ENCODE measurements around the gene COL5A1. TPM values are rescaled to one million over a fixed set of nuclear protein-coding genes. Genes with fewer than 3 reads are reported as not detected.

COL5A1 gene
- total and polyA plus RNA-seq, 2 donors from 2014 or later, result 2.4 to 23.8 TPM

DNA sequence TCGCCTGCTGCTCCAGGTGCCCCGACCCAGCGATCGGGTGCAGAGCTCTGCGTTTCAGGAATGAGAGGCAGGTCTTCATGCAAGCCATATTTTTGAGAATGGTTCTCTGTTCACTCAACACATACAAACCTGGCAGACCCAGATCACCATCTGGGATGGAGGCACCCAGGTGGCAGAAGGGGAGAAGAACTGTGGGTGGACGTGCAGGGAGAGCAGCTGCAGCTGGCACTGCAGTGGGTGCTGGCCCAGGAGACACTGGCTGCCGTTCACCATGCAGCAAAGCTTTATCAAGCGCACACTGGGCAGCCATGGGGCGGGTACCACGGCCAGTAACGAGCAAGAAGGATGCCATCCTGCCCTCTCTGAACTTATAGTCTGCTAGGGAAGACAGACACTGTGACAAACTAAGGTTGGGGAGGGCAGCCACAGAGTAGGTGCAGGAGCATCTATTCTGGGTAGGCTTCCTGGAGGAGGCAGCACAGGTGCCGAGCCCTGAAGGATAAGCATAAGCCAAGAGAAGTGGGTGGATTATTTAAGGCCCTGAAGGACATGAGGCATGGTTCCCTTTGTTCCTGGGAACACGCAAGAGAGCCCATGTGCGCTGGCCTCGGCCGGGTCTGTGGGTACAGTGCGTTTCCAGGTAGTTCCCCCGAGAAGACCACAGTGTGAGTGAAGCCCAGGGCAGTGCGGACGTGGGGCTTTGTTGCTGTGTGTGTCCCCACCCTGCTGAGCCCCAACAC, 192.8 kb downstream of the COL5A1 start:
- H3K36me3 ChIP-seq (ENCODE audit: control insufficient read depth in 2 of 3, insufficient read depth in 3 of 3, low read length in 3 of 3), result no peaks in the 10 kb centered on the region
- TF ChIP-seq, protein P1, sequence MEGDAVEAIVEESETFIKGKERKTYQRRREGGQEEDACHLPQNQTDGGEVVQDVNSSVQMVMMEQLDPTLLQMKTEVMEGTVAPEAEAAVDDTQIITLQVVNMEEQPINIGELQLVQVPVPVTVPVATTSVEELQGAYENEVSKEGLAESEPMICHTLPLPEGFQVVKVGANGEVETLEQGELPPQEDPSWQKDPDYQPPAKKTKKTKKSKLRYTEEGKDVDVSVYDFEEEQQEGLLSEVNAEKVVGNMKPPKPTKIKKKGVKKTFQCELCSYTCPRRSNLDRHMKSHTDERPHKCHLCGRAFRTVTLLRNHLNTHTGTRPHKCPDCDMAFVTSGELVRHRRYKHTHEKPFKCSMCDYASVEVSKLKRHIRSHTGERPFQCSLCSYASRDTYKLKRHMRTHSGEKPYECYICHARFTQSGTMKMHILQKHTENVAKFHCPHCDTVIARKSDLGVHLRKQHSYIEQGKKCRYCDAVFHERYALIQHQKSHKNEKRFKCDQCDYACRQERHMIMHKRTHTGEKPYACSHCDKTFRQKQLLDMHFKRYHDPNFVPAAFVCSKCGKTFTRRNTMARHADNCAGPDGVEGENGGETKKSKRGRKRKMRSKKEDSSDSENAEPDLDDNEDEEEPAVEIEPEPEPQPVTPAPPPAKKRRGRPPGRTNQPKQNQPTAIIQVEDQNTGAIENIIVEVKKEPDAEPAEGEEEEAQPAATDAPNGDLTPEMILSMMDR (IDR thresholded peaks at IDR 0.05; ENCODE audit: borderline replicate concordance, extremely low read depth, insufficient read depth), result no peak

DNA sequence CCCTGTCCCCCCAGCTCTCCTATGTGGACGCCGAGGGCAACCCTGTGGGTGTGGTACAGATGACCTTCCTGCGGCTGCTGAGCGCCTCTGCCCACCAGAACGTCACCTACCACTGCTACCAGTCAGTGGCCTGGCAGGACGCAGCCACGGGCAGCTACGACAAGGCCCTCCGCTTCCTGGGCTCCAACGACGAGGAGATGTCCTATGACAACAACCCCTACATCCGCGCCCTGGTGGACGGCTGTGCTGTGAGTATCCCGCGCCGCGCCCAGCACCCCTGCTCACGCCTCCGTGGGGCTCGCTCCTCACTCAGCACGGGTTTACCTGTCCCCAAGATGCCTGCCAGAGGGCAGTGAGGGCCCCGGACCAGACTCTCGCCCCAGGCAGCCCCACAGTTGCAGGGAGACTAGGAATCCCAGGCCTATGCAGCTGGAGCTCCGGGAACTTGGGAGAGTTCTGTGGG, 193.4 kb downstream of the COL5A1 start:
- TF ChIP-seq, protein P1 (IDR thresholded peaks at IDR 0.05; ENCODE audit: borderline replicate concordance, extremely low read depth, insufficient read depth), result no peak
- no peak overlapping the region for H3K27ac ChIP-seq (ENCODE audit: low read depth in 2 of 2, low read length in 2 of 2)
- H3K4me1 ChIP-seq (ENCODE audit: control insufficient read depth in 2 of 3, insufficient read depth in 2 of 3, low read depth in 1 of 3, low read length in 3 of 3), result no peaks in the 10 kb centered on the region
- H3K27me3 ChIP-seq (ENCODE audit: control insufficient read depth, insufficient read depth, low read length), result no peaks in the 10 kb centered on the region
- H3K9me3 ChIP-seq (ENCODE audit: control insufficient read depth in 2 of 3, insufficient read depth in 1 of 3, low read length in 3 of 3), result no peaks in the 10 kb centered on the region
- DNase-seq, result peak in 1 of 5 donors; percentile 61
- no peaks in the 10 kb centered on the region for H3K36me3 ChIP-seq (ENCODE audit: control insufficient read depth in 2 of 3, insufficient read depth in 3 of 3, low read length in 3 of 3)
- H3K4me3 ChIP-seq (ENCODE audit: low read length in 3 of 3), result no peak overlapping the region
- intact Hi-C loops (cut with DNase I), result no loop called here
- no peak for FAIRE-seq
- no peak overlapping the region for H3K9ac ChIP-seq (ENCODE audit: low read length in 3 of 3)

More for the DNA sequence above, 192.8 kb downstream of the COL5A1 start:
- intact Hi-C loops (cut with DNase I), result no loop called here
- H3K9ac ChIP-seq (ENCODE audit: low read length in 3 of 3), result no peak overlapping the region
- no peaks in the 10 kb centered on the region for H3K27me3 ChIP-seq (ENCODE audit: control insufficient read depth, insufficient read depth, low read length)
- H3K4me3 ChIP-seq (ENCODE audit: low read length in 3 of 3), result no peak overlapping the region
- FAIRE-seq, result no peak
- DNase-seq, result no peak
- no peaks in the 10 kb centered on the region for H3K4me1 ChIP-seq (ENCODE audit: control insufficient read depth in 2 of 3, insufficient read depth in 2 of 3, low read depth in 1 of 3, low read length in 3 of 3)
- H3K9me3 ChIP-seq (ENCODE audit: control insufficient read depth in 2 of 3, insufficient read depth in 1 of 3, low read length in 3 of 3), result no peaks in the 10 kb centered on the region
- H3K27ac ChIP-seq (ENCODE audit: low read depth in 2 of 2, low read length in 2 of 2), result no peak overlapping the region

DNA sequence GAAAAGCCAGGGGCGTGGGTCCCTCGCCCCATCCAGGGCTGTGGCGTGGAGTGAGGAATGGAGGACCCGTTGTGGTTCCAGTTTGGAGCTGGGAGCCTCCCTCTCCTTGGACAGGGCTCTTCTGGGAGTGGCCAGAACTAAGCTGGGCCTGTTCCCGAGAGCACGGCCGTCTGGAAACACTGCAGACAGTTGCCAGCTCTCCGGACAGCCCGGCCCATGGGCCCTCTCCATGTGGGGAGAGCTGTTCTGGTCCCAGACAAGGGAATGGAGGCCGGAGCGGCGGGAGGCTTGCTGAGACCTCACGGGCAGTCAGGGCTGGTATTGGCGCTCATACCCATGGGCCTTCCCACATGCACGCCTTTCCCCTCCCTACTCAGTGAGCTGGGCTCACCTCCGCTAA, 193.8 kb downstream of the COL5A1 start:
- H3K4me3 ChIP-seq (ENCODE audit: low read length in 3 of 3), result no peak overlapping the region
- no peaks in the 10 kb centered on the region for H3K9me3 ChIP-seq (ENCODE audit: control insufficient read depth in 2 of 3, insufficient read depth in 1 of 3, low read length in 3 of 3)
- TF ChIP-seq, protein P1 (IDR thresholded peaks at IDR 0.05; ENCODE audit: borderline replicate concordance, extremely low read depth, insufficient read depth), result no peak
- DNase-seq (peak in 1 of 5 donors; percentile 56), FAIRE-seq (no peak)
- no peaks in the 10 kb centered on the region for H3K27me3 ChIP-seq (ENCODE audit: control insufficient read depth, insufficient read depth, low read length)
- no peak overlapping the region for H3K9ac ChIP-seq (ENCODE audit: low read length in 3 of 3)
- H3K4me1 ChIP-seq (ENCODE audit: control insufficient read depth in 2 of 3, insufficient read depth in 2 of 3, low read depth in 1 of 3, low read length in 3 of 3), result no peaks in the 10 kb centered on the region
- intact Hi-C loops (cut with DNase I), result no loop called here
- no peak overlapping the region for H3K27ac ChIP-seq (ENCODE audit: low read depth in 2 of 2, low read length in 2 of 2)
- no peaks in the 10 kb centered on the region for H3K36me3 ChIP-seq (ENCODE audit: control insufficient read depth in 2 of 3, insufficient read depth in 3 of 3, low read length in 3 of 3)
